H1 (cell line): ENCODE data around the gene SORBS1. TPM values are rescaled to one million over a fixed set of nuclear protein-coding genes. Genes with fewer than 3 reads are reported as not detected.

ENCODE experiments used
- CTCF ChIA-PET: fragments of 300-600 bp; sonication (Branson Sonifier 250); formaldehyde crosslinking; loops from one replicate; lab custom pipeline; 2021; ENCODE audit not compliant: partially characterized antibody; lab: Charles Lee
- POLR2A ChIA-PET: fragments of 300-600 bp; sonication (Branson Sonifier 250); formaldehyde crosslinking; loops from one replicate; lab custom pipeline; 2021; ENCODE audit warnings: inconsistent platforms; ENCODE audit not compliant: partially characterized antibody; lab: Charles Lee
- DNase-seq, 2 experiments: peaks; one replicate each; pipeline versions ENCODE4 v3.0.0 to v3.0.0-alpha.2; 2010 to 2022; ENCODE audit warnings: low spot score in 2 of 2, low read depth in 1 of 2, mixed read lengths in 1 of 2
- FAIRE-seq: peaks from 2 replicates; lab custom pipeline; 2011; peaks lifted over from hg19 to GRCh38; lab: Jason Lieb, UNC
- H2AFZ ChIP-seq: 2 replicates; pipeline ENCODE4 v1.8.1; 2012; ENCODE audit warnings: low read length, inconsistent platforms
- H2AK5ac ChIP-seq: 2 replicates; pipeline ENCODE4 v1.6.1; 2013; ENCODE audit warnings: low read depth, low read length
- H2BK120ac ChIP-seq: replicated peaks from 2 replicates; pipeline ENCODE3; 2013; ENCODE audit warnings: low read depth, low read length, inconsistent platforms
- H2BK12ac ChIP-seq: 2 replicates; pipeline ENCODE4 v1.6.1; 2013; ENCODE audit warnings: low read depth, low read length
- H2BK15ac ChIP-seq: 2 replicates; pipeline ENCODE4 v1.6.1; 2013; ENCODE audit warnings: low read length
- H2BK20ac ChIP-seq: 2 replicates; pipeline ENCODE4 v1.6.1; 2013; ENCODE audit warnings: low read length
- H2BK5ac ChIP-seq: 2 replicates; pipeline ENCODE4 v1.6.1; 2013; ENCODE audit warnings: low read depth, low read length
- H3K14ac ChIP-seq: 2 replicates; pipeline ENCODE4 v1.6.1; 2013; ENCODE audit warnings: inconsistent platforms; ENCODE audit not compliant: insufficient read length
- H3K18ac ChIP-seq: 2 replicates; pipeline ENCODE4 v1.6.1; 2013; ENCODE audit warnings: low read length; ENCODE audit errors: extremely low read depth
- H3K23ac ChIP-seq: 2 replicates; pipeline ENCODE4 v1.6.1; 2013; ENCODE audit warnings: inconsistent platforms; ENCODE audit not compliant: insufficient read length
- H3K23me2 ChIP-seq: 2 replicates; pipeline ENCODE4 v1.6.1; 2013; ENCODE audit warnings: low read depth, low read length
- H3K27ac ChIP-seq: 2 replicates; pipeline ENCODE4 v1.6.1; 2011; ENCODE audit warnings: low read depth, low read length, inconsistent platforms
- H3K27me3 ChIP-seq, 4 experiments: replicated peaks in 1 of 4; 1 replicate in 1 of 4; 2 replicates in 3 of 4; pipeline versions ENCODE4 v1.6.1 to v1.8.1; 2011 to 2013; ENCODE audit warnings: low read length in 3 of 4, mild to moderate bottlenecking in 3 of 4, inconsistent platforms in 2 of 4, mixed read lengths in 2 of 4, moderate library complexity in 1 of 4; ENCODE audit not compliant: control insufficient read depth in 3 of 4, insufficient read depth in 3 of 4; ENCODE audit errors: extremely low read depth in 1 of 4
- H3K36me3 ChIP-seq, 4 experiments: 2 replicates each; pipeline versions ENCODE4 v1.6.1 to v1.8.1; 2011 to 2013; ENCODE audit warnings: mild to moderate bottlenecking in 4 of 4, low read length in 3 of 4, moderate library complexity in 2 of 4, control low read depth in 1 of 4, inconsistent platforms in 1 of 4; ENCODE audit not compliant: insufficient read depth in 4 of 4, control insufficient read depth in 2 of 4
- H3K4ac ChIP-seq: replicated peaks from 2 replicates; pipeline ENCODE3; 2013; ENCODE audit warnings: low read length, low read depth, mixed read lengths, inconsistent platforms; ENCODE audit not compliant: insufficient read length
- H3K4me1 ChIP-seq, 4 experiments: replicated peaks in 1 of 4; 1 replicate in 1 of 4; 2 replicates in 3 of 4; pipeline versions ENCODE4 v1.6.1 to v1.8.1; 2011 to 2013; ENCODE audit warnings: low read length in 3 of 4, inconsistent platforms in 2 of 4, mixed read lengths in 1 of 4; ENCODE audit not compliant: insufficient read depth in 4 of 4, control insufficient read depth in 3 of 4
- H3K4me2 ChIP-seq, 2 experiments: 2 replicates each; pipeline versions ENCODE4 v1.6.1 to v1.8.1; 2011 to 2013; ENCODE audit warnings: low read depth in 2 of 2, low read length in 2 of 2, control low read depth in 1 of 2, inconsistent platforms in 1 of 2, mild to moderate bottlenecking in 1 of 2; ENCODE audit not compliant: insufficient read depth in 1 of 2
- H3K4me3 ChIP-seq, 4 experiments: fragments of 200-600, 300-600 bp in 1 of 4; sonication (generic), shearing (Covaris generic), sonication (Bioruptor Twin) in 1 of 4; 2 replicates each; pipeline versions ENCODE4 v1.5.1 to v1.8.1; 2011 to 2016; ENCODE audit warnings: low read length in 4 of 4, low read depth in 3 of 4, control low read depth in 2 of 4, inconsistent platforms in 2 of 4, mild to moderate bottlenecking in 2 of 4, mixed read lengths in 1 of 4, moderate library complexity in 1 of 4; ENCODE audit not compliant: insufficient read depth in 2 of 4; ENCODE audit errors: extremely low read depth in 1 of 4
- H3K56ac ChIP-seq: replicated peaks from 2 replicates; pipeline ENCODE3; 2013; ENCODE audit warnings: low read depth, mild to moderate bottlenecking, mixed read lengths, low read length, inconsistent platforms; ENCODE audit not compliant: insufficient read length
- H3K79me1 ChIP-seq: 2 replicates; pipeline ENCODE4 v1.6.1; 2013; ENCODE audit warnings: low read depth, low read length, control low read depth
- H3K79me2 ChIP-seq, 2 experiments: 2 replicates each; pipeline versions ENCODE4 v1.6.1 to v1.8.1; 2012 to 2013; ENCODE audit warnings: low read length in 2 of 2, mild to moderate bottlenecking in 2 of 2, inconsistent platforms in 1 of 2; ENCODE audit not compliant: insufficient read depth in 2 of 2, control insufficient read depth in 1 of 2
- H3K9ac ChIP-seq, 4 experiments: replicated peaks in 1 of 4; 1 replicate in 1 of 4; 2 replicates in 3 of 4; pipeline versions ENCODE4 v1.6.1 to v1.8.1; 2011 to 2013; ENCODE audit warnings: low read depth in 3 of 4, low read length in 3 of 4, control low read depth in 2 of 4, mild to moderate bottlenecking in 2 of 4, moderate library complexity in 2 of 4, inconsistent platforms in 1 of 4; ENCODE audit errors: extremely low read depth in 1 of 4
- H3K9me3 ChIP-seq, 2 experiments: 2 replicates each; pipeline versions ENCODE4 v1.6.1 to v1.8.1; 2012 to 2013; ENCODE audit warnings: mild to moderate bottlenecking in 2 of 2, moderate library complexity in 2 of 2, control low read depth in 1 of 2, inconsistent platforms in 1 of 2, low read depth in 1 of 2, low read length in 1 of 2, mixed read lengths in 1 of 2; ENCODE audit not compliant: insufficient read depth in 2 of 2
- H4K20me1 ChIP-seq, 2 experiments: replicated peaks in 1 of 2; 2 replicates each; pipeline versions ENCODE3 to v1.8.1; 2011 to 2013; ENCODE audit warnings: inconsistent platforms in 2 of 2, low read length in 2 of 2, mild to moderate bottlenecking in 1 of 2; ENCODE audit not compliant: insufficient read depth in 2 of 2, control insufficient read depth in 1 of 2
- H4K5ac ChIP-seq: 2 replicates; pipeline ENCODE4 v1.6.1; 2013; ENCODE audit warnings: low read length, low read depth, mixed read lengths, inconsistent platforms; ENCODE audit not compliant: insufficient read length
- H4K8ac ChIP-seq: 2 replicates; pipeline ENCODE4 v1.8.0; 2013; ENCODE audit warnings: mild to moderate bottlenecking, moderate library complexity, low read length, inconsistent platforms; ENCODE audit not compliant: insufficient read depth; ENCODE audit errors: extremely low read depth
- H4K91ac ChIP-seq: replicated peaks from 2 replicates; pipeline ENCODE3; 2013; ENCODE audit warnings: low read length, mixed read lengths, inconsistent platforms; ENCODE audit not compliant: insufficient read length
- ATF2 ChIP-seq: IDR thresholded peaks from 2 replicates; pipeline ENCODE4 v1.6.1; 2012; ENCODE audit warnings: low read length, inconsistent platforms
- ATF3 ChIP-seq: IDR thresholded peaks from 2 replicates; pipeline ENCODE4 v1.6.1; 2011; ENCODE audit warnings: low read depth, mild to moderate bottlenecking, low read length; ENCODE audit not compliant: insufficient read depth
- FOSL1 ChIP-seq: IDR thresholded peaks from 2 replicates; pipeline ENCODE4 v1.6.1; 2011; ENCODE audit warnings: mild to moderate bottlenecking, low read depth, low read length, moderate library complexity; ENCODE audit not compliant: insufficient read depth
- POLR2AphosphoS5 ChIP-seq: IDR thresholded peaks from 2 replicates; pipeline ENCODE4 v1.6.1; 2011; ENCODE audit warnings: low read depth, low read length
- TEAD4 ChIP-seq: IDR thresholded peaks from 2 replicates; pipeline ENCODE4 v1.6.1; 2012; ENCODE audit warnings: low read depth, low read length, inconsistent platforms, mixed read lengths
- YY1 ChIP-seq: IDR thresholded peaks from 2 replicates; pipeline ENCODE4 v1.6.1; 2011; ENCODE audit warnings: low read depth, mild to moderate bottlenecking, low read length
- WGBS, 2 experiments: shearing (Covaris generic) in 1 of 2; methylation state at CpG; one replicate each; pipeline versions ENCODE4 v1.1.6 to v1.1.7; 2013 to 2015; ENCODE audit warnings: low lambda C conversion rate in 2 of 2, mixed read lengths in 2 of 2, inconsistent platforms in 1 of 2, low coverage in 1 of 2, missing lambda C conversion rate in 1 of 2; ENCODE audit not compliant: insufficient replicate concordance in 2 of 2, insufficient coverage in 1 of 2, insufficient read length in 1 of 2; ENCODE audit errors: extremely low coverage in 1 of 2, missing lambda C conversion rate in 1 of 2; 5-methylcytosine and 5-hydroxymethylcytosine counted together
- polyA plus RNA-seq, 7 experiments: library from polyadenylated mRNA; depleted of rRNA in 3 of 7; stranded (reverse) in 5 of 7; unstranded in 2 of 7; fragments of >200 nt in 5 of 7; fragments of 200-250 nt in 2 of 7; gene quantifications; 1 replicate in 5 of 7; 2 replicates in 1 of 7; 4 replicates in 1 of 7; pipeline versions ENCODE4 v1.2.1 to v1.2.3, GENCODE V29; 2011 to 2013; ENCODE audit warnings: missing spikeins in 2 of 7, mixed read lengths in 2 of 7
- total RNA-seq: library from RNA; stranded (reverse); fragmentation: NEBNext Ultra II Directional; extraction: Animal tissue kit (Norgen Biotek cat#: 25700); gene quantifications from 2 replicates; pipeline ENCODE4 v1.2.1, GENCODE V29; 2021

Gene SORBS1
- total and polyA plus RNA-seq, 2 of the 8 experiments (the other 6 are each of a cell fraction or from before 2014, with no cell fraction given) = 16.0 to 35.0 TPM

GRCh38 chr10:95518455-95519452 is 42.4 kb downstream of the SORBS1 start:
- H3K27ac ChIP-seq = no peak overlapping the region
- FAIRE-seq (no peak), DNase-seq (no peak)
- no peaks in the 10 kb centered on the region for H3K27me3 ChIP-seq
- peaks cover 2% of the 10 kb centered on the region; the same call in 1 of the 2 replicates for H3K79me1 ChIP-seq
- H2BK5ac ChIP-seq = no peak overlapping the region
- no peak overlapping the region for H2BK12ac ChIP-seq
- H2BK120ac ChIP-seq = no peak overlapping the region
- CTCF ChIA-PET = interaction anchor here (0.6 to 2.4 kb wide), 7 partner anchors 9 to 317 kb away, joined by 3 to 9 read pairs (median 3); no protein-coding TSS in a partner anchor
- no peak overlapping the region for H3K23ac ChIP-seq
- H3K4me3 ChIP-seq = no peak overlapping the region
- no peak overlapping the region for H3K56ac ChIP-seq
- no peak overlapping the region for H3K18ac ChIP-seq
- no peak overlapping the region for H2BK20ac ChIP-seq
- H3K4me1 ChIP-seq = peaks cover 5 to 13% (median 6%) of the 10 kb centered on the region in 4 experiments; a peak in 6 of 7 replicates
- H2AK5ac ChIP-seq = no peak overlapping the region
- H4K5ac ChIP-seq = no peak overlapping the region
- peak overlapping the region in 1 of 2 experiments; percentile 35; a peak in 2 of 4 replicates for H3K4me2 ChIP-seq
- peaks cover 0 to 3% of the 10 kb centered on the region in 2 experiments for H4K20me1 ChIP-seq
- H3K23me2 ChIP-seq = no peaks in the 10 kb centered on the region
- 67% methylated on average over 8 of the region's 8 CpGs; no CpG with 5 or more reads in 1 of the 2 experiments for WGBS, 2 experiments
- no peaks in the 10 kb centered on the region for H3K9me3 ChIP-seq
- no peak overlapping the region for H4K91ac ChIP-seq
- H3K36me3 ChIP-seq = no peaks in the 10 kb centered on the region
- H3K4ac ChIP-seq = no peak overlapping the region
- no peak overlapping the region for H2AFZ ChIP-seq
- POLR2A ChIA-PET = no interaction called here
- H2BK15ac ChIP-seq = no peak overlapping the region
- H3K9ac ChIP-seq = no peak overlapping the region
- no peak for TF ChIP-seq ATF3
- no peak for TF ChIP-seq FOSL1
- no peak for TF ChIP-seq ATF2
- TF ChIP-seq TEAD4 = no peak
- TF ChIP-seq YY1 = no peak
- no peak for TF ChIP-seq POLR2AphosphoS5
- no peak overlapping the region for H4K8ac ChIP-seq
- no peak overlapping the region for H3K14ac ChIP-seq
- peaks cover 3 to 77% of the 10 kb centered on the region in 2 experiments; a peak in 3 of 4 replicates for H3K79me2 ChIP-seq
